Endothelial cell of hepatic sinusoid (primary cell): ENCODE data around the gene TCFL5.
"Not testable (repeated sequence)": the region's sequence is repeated elsewhere in the genome, so short reads cannot be mapped to it uniquely, and the experiment has no call there.

Experiments
- in situ Hi-C: cut with HindIII; loops from 2 replicates; pipeline ENCODE4 v1.10.0; 2017; ENCODE audit warnings: low sequenced_read_pairs

TCFL5 gene

GRCh38 chr20:62858058-62858830 lies 3.4 kb downstream of the TCFL5 start:
- in situ Hi-C loops = loop anchor here (5.0 to 10.0 kb wide), 2 partner anchors 41 to 57 kb away; partner anchors contain the start of gene COL9A3

GRCh38 chr20:62856931-62857619 lies 4.5 kb downstream of the TCFL5 start:
- in situ Hi-C loops = loop anchor here (5.0 to 10.0 kb wide), 2 partner anchors 40 to 58 kb away; partner anchors contain the start of gene COL9A3

GRCh38 chr20:62855120-62855519 lies 6.5 kb downstream of the TCFL5 start:
- in situ Hi-C loops = loop anchor here (5.0 to 10.0 kb wide), 2 partner anchors 38 to 60 kb away; partner anchors contain the start of gene COL9A3

GRCh38 chr20:62854121-62854520 lies 7.5 kb downstream of the TCFL5 start:
- in situ Hi-C loops = loop anchor here (10.0 kb wide), 1 partner anchor 61 kb away; no protein-coding TSS in a partner anchor

GRCh38 chr20:62853304-62853703 lies 8.3 kb downstream of the TCFL5 start:
- in situ Hi-C loops = loop anchor here (10.0 kb wide), 1 partner anchor 61 kb away; no protein-coding TSS in a partner anchor

GRCh38 chr20:62852841-62853240 lies 8.8 kb downstream of the TCFL5 start:
- in situ Hi-C loops = loop anchor here (10.0 kb wide), 1 partner anchor 62 kb away; no protein-coding TSS in a partner anchor

- in situ Hi-C loops = loop anchor here (10.0 kb wide), 1 partner anchor 63 kb away; no protein-coding TSS in a partner anchor
Observed at GRCh38 chr20:62852196-62852595, 9.4 kb downstream of the TCFL5 start.

GRCh38 chr20:62850333-62850974 lies 11.2 kb downstream of the TCFL5 start:
- in situ Hi-C loops = loop anchor here (10.0 kb wide), 1 partner anchor 64 kb away; no protein-coding TSS in a partner anchor

GRCh38 chr20:62849431-62849830 lies 12.2 kb downstream of the TCFL5 start:
- in situ Hi-C loops = no loop called here

GRCh38 chr20:62848917-62849316 lies 12.7 kb downstream of the TCFL5 start:
- in situ Hi-C loops = not testable (repeated sequence)

- in situ Hi-C loops = no loop called here
Observed at GRCh38 chr20:62846166-62846890, 15.3 kb downstream of the TCFL5 start.

- in situ Hi-C loops = no loop called here
Observed at GRCh38 chr20:62845416-62846160, 16.0 kb downstream of the TCFL5 start.

GRCh38 chr20:62844182-62844581 lies 17.4 kb downstream of the TCFL5 start:
- in situ Hi-C loops = no loop called here

GRCh38 chr20:62843656-62844055 lies 18.0 kb downstream of the TCFL5 start:
- in situ Hi-C loops = no loop called here

- in situ Hi-C loops = no loop called here
Observed at GRCh38 chr20:62841705-62842212, 19.9 kb downstream of the TCFL5 start.

GRCh38 chr20:62840244-62841197 lies 21.1 kb downstream of the TCFL5 start:
- in situ Hi-C loops = no loop called here

GRCh38 chr20:62839816-62840215 lies 21.8 kb downstream of the TCFL5 start:
- in situ Hi-C loops = no loop called here

- in situ Hi-C loops = no loop called here
Observed at GRCh38 chr20:62839261-62839660, 22.4 kb downstream of the TCFL5 start.
